GM23248 (cell line): ENCODE data around the gene SURF1.

Source experiments
- EZH2 ChIP-seq: fragments of 200-600 bp; sonication (generic); IDR thresholded peaks from 2 replicates; pipeline ENCODE4 v1.6.1; 2018; ENCODE audit warnings: antibody characterized with exemption, mild to moderate bottlenecking; ENCODE audit not compliant: insufficient read depth, poor library complexity, severe bottlenecking
- EZH2phosphoT487 ChIP-seq: fragments of 200-600 bp; sonication (generic); IDR thresholded peaks from 2 replicates; pipeline ENCODE4 v1.6.1; 2018; ENCODE audit warnings: antibody characterized with exemption, moderate library complexity, mild to moderate bottlenecking, low read depth; ENCODE audit not compliant: insufficient read depth

GRCh38 chr9:133323991-133324703 lies 32.1 kb downstream of the SURF1 start:
- TF ChIP-seq EZH2phosphoT487 (no peak), EZH2 (no peak)
